COLO829 (cell line): ENCODE measurements around the gene CALML5.

Source experiments
- DNase-seq: peaks from one replicate; pipeline ENCODE4 v3.0.0; 2012; ENCODE audit warnings: low spot score

Gene CALML5, protein sequence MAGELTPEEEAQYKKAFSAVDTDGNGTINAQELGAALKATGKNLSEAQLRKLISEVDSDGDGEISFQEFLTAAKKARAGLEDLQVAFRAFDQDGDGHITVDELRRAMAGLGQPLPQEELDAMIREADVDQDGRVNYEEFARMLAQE

DNA sequence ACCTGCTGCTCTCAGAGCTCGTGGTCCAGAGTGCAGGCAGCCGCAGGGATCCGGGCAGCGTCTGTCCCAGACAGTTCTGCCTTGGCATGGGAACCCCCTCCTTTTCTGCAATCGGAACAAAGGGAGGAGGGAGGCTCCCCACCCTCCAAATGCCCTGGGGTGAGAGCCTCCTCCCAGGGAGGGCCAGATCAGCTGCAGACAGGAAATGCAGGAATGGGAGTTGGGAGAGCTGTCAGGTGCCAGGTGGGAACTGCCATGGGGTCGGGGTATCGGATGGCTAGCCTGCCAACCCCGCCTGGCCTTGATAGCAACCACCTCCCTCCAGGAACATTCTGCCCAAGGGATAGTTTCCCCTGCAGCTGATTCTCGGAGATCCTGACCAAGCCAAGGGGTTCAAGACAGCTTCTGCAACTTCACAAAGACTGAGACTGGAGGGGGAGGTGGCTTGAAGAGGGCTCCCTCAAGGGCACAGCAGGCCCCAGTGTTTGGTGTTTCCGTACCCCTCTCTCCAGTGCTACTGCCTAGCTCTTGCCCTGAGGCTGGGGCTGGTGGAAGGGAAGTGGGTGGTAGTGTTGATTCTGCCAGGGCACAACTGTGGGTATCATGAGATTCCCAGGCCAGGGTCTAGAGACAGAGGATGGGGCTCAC is at the start of gene CALML5:
CALML5 (minus strand) TSS at position 78 of the 648 bp plus-strand sequence. CDS start 132 bp downstream, outside the sequence.
- DNase-seq = no peak

DNA sequence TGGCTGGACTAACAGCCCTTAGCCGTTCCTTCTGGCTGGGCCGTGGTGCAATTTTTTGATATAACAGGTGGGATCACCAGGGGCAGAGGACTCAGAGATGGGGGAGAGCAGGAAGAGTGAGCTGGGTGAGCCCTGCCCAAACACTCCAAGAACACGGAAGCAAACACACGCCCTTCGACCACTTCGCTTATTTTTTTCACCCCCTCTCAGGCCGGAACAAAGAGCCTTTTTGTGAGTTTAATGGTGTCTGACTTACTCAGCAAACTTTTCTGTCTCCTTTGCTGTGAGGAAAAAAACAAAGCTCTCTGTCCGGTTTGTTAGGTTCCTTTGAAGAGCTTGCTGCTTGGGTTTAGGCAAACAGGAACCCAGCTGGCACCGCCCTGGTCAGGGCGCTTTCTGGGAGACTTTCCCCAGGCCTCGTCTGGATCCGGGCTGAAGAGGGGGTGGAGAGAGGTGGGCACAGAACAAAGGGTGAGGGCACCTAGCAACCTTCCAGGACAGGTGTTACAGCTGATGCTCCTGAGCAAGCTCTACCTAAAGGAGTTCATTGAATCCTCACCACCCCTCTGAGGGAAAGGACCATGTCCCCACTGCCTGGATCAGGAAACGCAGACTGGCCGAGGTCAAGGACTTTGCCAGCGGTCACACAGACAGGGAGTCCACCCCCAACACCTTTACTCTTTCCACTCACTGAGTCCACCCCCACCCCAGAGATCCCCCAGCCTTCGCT is 48.7 kb upstream of the CALML5 start:
- peak; percentile 87 for DNase-seq

DNA sequence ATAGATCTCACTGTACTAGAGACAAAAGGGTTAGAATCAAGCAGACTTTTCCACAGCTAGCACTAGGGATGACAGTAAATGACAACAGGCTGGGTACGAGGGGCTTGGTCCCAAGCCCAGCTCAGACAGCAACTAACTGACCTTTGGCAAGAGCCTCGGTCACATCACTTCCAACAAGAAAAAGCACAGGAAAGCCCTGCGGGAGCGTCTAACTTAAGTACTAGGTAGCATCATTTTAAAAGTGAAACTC is 48.2 kb upstream of the CALML5 start:
- no peak for DNase-seq

DNA sequence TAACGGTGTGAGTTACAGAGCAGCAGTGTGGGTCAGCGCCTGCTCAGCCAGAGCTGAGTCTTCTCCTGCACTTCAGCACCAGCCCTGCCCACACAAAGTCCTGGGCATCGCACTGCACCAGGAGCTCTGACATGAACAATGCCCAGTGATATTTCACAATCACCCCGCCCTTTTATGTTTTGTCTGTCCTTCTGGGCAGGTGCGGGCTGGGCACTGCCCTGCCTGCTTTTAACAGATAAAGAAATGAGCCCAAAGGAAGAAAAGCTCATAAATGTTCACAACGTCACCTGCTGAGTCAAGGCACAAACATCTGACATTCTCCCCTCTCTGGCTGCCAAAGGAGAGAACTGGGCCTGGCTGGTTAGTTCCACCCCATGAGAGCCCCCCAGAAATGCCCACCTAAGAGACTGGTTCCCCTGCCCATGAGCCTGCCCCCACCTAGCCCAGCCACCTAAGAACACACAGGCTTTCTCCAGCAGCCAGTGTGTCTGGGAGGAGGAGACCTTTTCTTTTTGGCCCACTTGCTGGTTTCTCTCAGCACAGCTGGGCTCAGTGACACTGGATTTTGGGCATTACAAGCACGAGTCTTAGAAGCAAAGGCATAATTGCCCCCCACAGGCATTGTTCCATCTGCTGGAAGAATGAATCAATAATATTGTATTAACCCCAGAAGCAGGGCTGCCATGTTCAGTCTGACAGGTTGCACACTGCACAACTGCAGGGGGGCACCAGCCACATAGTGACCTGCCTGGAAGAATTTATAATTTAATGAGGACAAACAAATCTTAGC is 47.7 kb upstream of the CALML5 start:
- DNase-seq = no peak

DNA sequence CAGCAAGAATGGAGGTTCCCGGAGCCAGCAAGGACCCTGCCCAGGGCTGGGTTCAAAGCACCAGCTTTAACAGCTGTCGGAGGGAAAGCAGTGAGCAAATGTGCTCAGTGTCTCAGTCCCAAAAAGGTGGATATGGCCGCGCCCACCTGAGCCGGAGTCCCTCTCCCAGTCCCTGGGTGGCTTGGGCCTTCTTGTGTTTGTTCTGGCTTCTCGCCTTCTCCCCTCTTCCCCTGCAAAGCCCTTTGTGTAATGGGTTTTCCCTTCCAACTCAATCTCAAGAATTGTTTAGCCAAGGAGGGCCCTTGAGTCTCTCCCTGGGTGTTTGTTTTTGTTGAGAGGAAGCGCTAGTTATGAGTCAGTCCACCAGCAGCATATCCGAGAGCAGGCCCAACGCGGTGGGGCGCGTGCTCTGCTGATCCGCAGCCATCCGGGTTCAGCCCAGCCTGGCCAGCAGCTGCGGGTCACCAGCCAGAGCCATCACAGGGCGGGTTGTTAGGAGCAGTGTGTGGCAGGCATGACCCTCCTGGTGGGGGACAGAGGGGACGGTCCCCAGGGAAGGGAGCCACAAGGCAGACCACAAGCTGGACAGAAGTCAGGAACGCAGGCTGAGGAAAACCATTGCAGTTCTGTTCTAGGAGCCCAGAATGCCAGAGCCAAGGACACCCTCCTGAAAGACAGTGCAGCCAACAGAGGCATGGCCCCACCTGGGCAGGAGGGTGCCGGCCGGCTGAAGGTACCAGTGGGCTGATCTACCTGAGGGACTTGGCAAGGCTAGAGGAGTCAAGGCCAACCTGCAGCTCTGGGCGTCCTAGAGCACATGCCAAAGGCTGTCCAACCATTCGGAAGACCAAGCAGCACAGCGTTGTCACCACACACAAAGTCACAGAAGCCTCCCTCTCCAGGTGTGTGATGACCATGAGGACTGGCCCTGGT is 46.7 kb upstream of the CALML5 start:
- no peak for DNase-seq

DNA sequence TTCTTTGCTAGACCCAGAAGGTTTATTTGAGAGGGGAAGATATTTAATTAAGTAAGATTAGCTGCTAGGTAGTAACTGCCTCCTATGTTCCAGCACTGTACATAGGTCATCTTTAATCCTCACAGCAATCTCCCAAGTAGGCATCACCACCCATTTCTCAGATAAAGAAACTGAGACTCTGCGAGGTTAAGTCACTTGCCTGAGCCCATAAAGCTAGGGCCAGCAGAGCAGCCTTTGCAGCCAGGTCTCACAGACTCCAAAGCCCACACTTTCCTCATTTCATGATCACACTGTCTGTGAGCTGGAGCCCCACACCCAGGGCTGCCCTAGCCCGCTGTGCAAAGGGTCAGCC is 46.0 kb upstream of the CALML5 start:
- DNase-seq = no peak

DNA sequence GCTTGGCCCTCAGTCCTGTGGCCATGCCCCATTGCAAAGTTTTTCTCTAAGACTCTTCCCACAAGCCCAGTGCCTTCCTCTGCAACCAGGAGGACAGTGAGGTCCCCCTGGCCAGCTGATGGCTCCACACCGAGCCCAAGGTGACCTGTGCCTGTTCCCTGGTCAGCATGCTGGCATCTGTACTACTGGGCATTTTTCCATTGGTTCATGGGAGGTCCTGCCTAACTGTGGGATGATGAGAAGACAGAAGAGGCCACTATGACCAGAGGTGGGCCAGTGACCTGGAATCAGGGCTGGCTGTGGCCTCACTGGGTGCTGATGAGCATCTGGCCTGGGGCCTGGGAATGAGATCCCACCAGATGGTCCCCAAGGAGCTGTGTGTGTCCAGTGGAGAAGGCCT is 45.6 kb upstream of the CALML5 start:
- no peak for DNase-seq

DNA sequence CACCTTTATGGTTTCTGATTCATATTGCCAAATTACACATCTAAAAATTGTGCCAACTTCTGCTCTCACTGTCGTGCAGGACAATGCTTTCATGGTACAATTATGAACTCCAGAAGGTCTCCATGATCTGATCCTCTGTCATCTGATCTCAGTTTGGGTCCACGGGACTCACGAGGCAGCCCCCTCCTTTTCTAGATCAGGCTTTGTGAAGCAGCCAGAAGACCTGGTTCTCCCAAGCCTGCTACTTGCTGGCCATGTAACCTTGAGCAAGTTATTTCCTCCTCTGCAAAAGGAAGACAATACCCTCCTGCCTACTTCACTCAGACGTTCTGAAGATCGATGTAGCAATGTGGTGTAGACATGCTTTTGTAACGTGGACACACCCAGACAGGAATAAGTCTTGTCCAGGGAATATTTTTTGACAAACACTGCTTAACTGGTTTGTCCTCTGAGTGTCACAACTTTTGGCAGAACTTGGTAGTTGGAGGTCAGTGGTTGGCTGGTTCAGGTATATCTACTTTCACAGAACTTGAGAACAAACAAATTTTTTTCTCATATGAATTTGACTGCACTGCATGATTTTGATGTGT is 44.9 kb upstream of the CALML5 start:
- no peak for DNase-seq

DNA sequence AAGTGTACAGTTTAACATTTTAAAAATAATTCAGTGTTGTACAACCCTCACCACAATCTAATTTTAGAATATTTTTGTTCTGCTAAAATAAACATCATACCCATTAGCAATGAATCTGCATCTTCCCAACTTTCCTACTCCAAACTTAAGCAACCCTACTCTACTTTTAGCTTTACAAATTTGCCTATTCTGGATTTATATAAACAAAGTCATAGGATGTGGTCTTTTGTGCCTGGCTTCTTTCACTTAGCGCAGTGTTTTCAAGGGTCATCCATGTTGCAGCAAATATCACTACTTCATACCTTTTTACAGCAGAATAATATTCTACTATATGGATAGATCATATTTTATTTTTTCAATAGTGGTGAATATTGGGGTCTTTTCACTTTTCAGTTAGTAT is 44.3 kb upstream of the CALML5 start:
- DNase-seq = no peak

DNA sequence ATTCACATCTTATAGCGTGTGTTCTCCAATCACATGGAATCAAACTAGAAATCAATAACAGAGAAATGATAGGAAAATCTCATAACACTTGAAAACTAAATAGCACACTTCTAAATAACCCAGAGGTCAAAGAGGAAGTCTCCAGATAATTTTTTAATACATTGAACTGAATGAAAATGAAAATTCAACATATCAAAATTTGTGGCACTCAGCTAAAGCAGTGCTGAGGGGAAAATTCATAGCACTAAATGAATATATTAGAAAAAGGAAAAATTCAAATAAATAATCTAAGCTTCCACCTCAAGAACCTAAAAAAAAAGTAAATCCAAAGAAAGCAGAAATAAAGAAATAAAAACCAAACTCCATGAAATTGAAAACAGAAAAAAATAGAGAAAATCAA is 42.7 kb upstream of the CALML5 start:
- DNase-seq = no peak

DNA sequence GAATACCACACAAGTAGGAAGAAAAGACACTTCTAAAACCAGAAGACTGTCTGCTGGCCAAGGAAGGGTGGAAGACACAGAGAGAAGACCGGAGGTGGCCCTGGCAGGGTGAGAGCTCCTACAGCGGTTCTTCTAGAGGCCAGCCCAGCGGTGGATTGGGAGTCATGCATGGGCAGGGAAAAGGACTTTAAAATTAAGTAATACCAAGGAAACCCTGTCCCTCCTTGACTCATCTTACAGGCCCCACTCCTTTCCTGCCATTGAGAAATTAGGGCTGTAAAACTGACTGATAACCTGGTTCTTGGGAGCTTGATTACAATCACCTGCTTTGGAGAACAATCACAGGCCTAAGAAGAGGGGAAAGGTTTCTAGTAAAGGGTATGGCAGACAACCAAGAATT is 41.5 kb upstream of the CALML5 start:
- no peak for DNase-seq

DNA sequence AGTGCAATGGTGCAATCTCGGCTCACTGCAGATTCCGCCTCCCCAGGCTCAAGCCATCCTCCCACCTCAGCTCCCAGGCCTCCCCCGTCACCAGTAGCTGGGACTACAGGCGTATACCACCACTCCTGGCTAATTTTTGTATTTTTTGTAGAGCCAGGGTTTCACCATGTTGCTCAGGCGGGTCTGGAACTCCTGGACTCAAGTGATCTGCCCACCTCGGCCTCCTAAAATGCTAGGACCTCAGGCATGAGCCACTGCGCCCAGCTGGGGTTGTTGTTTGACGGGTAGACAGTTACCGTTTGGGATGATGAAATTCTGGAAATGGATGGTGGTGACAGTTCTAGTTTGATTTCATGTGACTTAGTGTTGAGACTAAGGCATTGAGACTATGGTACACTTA is 40.7 kb upstream of the CALML5 start:
- DNase-seq = no peak

DNA sequence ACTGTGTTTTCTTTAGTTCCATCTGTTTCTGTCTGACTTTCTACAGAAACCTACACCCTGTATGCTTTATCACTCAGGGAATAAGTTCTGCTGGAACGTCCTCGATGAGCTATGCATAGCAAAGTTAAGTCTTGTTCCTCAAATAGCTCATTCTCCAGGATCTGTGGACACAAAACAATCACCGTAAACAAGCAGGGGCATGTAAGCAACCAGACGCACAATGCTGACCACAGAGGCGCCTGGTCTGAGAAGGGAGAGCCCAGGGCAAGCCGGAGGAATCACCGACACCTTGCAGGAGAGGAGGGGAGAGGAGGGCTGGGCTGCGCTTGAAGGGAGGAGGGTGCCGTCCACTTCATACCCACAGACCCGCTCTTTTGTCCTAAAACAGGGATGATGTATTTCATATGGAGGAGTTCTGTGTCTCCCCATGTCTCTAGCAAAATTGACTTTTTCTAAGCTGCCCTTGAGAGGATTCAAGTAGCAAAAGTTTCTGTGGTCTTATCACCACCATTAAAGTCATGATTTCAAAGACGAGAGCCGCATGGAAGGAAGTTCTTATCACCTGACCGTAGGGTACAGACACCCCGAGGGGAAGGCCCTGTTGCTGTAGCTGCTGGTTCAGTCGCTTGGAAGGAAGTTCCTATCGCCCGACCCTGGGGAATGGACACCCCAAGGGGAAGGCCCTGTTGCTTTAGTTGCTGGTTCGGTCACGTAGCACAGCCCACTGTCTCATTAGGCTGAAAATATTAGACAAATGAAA is 39.7 kb upstream of the CALML5 start:
- DNase-seq = no peak

DNA sequence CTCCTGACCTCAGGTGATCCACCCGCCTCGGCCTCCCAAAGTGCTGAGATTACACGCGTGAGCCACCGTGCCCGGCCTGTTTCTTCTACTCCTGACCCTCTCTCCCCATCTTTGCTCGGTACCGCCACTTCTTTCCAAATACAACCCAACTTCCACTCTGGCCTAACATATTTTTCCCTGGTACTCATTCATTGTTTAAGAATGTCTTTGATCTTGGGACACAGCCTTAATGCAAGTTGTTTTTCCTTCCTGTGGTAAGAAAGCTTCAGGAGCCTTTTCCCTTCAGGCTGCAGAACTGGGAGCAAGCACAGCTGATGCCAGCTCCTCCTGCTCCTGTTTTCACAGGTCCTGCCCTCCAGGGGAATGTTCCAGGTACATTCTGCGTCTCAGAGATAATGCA is 39.1 kb upstream of the CALML5 start:
- DNase-seq = no peak

DNA sequence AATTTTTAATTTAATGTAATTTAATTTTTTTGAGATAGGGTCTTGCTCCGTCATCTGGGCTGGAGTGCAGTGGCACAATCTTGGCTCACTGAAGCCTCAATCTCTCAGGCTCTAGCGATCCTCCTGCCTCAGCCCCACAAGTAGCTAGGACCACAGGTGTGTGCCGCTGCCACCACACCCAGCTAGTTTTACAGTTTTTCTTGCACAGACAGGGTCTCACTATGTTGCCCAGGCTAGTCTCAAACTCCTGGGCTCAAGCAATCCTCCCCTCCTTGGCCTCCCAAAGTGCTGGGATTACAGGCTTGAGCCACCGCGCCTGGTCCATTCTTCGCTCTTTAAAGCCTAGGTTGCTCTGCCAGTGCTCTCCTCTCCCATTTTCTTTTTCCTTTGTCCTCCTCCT is 38.3 kb upstream of the CALML5 start:
- no peak for DNase-seq

DNA sequence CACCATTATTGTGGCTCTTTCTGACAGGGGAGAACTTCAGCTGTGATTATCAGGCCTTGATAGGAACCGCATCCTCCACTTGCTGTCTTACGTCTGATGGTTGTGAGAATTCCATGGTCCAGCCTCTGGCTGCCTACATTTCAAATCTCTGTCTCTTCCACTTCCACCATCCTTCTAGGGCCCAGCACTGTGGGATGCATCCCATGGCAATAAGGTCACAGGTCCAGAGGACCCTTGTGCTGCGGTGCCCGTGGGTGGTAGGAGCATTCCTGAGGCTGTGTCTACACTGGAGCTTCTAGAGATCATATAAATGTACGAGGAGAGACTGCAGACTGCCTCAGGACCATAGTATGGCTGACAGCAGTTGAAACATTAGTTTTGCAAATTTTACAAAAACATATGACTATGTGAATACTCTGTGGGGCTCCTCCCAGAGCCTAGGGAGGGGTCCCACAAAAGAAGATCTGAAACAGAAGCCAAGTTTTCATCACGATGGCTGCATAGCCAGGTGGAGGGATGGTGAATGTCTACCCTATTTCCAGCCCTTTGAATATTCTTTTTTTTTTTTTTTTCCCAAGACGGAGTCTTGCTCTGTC is 37.2 kb upstream of the CALML5 start:
- no peak for DNase-seq

DNA sequence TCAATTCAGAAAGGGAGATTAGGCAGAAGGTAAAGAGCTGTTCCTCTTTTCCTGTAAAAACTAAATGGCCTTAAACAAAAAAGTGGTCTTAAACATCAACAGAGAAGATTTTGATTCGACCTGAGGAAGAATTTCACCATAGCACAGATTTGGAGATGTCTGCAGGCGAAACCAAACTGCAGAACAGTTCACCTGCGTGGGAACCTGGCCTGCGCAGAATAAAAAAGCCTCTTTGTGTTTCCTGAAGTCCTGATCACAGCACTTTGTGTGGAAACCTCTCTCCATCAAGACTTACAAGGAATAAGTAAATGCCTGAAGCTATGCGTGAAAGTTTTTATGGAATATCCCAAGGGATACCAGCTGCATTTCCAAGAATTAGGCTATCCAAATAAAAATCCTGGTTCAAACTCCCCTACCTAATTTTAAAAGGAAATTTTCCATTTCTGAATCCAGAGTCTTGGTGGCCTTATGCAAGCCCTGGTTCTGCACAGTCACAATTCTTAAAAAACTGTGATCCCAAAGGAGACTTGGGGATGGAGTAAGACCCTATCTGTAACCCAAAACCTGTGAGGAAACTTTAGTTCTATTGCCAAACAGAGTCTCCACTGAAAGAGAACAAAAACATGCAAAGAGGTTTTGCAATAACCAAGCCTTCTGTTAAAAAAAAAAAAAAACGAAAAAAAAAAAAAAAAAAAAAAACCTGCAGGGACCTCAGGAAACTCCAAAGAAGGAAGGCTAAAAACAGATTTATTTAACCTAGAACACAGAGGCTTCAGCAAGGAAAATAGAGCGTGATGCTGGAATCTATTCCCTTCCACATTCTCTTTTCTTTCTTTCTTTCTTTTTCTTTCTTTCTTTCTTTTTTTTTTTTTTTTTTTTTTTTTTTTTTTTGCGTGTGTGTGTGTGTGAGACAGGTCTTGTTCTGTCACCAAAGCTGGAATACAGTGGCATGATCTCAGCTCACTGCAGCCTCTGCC is 35.8 kb upstream of the CALML5 start:
- DNase-seq = no peak

DNA sequence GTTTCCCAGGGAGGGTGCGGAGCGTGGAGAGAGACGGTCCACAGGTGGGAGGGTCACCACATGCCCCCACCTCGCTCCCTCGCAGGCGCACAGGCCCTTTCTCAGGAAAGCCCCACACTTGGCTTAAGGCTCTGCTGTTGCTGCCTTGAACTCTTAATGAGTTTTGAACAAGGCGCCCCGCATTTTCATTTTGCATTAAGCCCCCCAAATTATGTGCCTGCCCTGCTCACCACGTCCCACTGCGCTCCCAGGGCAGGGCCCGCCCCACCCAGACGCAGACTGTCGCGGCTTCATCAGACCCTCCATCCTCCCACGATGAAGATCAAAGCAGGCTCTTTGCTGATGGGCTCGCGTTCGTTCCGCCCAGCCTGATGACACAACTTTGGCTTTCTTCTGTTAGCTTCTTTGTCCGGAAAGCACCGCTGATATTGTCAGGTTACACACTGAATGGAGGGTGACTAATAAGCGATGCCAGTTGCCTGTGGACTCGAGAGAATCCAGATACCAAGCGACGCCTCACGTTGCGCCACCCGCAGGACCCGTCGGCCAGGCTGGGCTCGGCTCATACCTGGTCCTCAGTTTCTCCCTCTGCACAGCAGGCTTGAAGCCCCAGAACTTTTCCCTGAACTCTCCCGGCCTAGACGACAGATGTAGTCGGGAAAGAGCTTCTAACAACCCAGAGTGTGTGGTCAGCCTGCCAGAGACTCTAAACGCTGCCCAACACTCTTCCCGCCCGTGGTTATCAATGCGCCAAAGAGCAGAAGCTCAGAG is 34.9 kb upstream of the CALML5 start:
- no peak for DNase-seq
